Measurements from ENCODE around the gene SERPINH1.

Gene SERPINH1

DNA sequence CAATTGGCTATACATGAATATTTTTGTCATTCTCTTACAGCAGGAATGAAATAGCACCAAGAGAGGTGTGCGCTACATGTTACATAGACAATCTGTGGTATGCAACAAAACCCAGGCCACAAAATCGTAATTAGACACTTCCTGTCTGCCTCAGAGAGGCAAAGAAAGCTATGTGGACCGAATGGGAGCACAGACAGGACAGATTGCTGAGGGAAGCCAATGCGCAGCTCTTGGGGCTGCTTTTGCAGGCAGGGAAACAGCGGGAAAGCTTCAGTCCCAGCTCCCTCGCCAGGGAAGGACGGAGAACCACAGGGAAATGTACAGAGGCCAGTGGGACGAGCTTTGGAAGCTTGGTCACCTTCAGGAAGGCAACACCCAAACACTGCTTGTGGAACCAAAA lies 40.9 kb downstream of the SERPINH1 start:
- DNase-seq, result no peak

DNA sequence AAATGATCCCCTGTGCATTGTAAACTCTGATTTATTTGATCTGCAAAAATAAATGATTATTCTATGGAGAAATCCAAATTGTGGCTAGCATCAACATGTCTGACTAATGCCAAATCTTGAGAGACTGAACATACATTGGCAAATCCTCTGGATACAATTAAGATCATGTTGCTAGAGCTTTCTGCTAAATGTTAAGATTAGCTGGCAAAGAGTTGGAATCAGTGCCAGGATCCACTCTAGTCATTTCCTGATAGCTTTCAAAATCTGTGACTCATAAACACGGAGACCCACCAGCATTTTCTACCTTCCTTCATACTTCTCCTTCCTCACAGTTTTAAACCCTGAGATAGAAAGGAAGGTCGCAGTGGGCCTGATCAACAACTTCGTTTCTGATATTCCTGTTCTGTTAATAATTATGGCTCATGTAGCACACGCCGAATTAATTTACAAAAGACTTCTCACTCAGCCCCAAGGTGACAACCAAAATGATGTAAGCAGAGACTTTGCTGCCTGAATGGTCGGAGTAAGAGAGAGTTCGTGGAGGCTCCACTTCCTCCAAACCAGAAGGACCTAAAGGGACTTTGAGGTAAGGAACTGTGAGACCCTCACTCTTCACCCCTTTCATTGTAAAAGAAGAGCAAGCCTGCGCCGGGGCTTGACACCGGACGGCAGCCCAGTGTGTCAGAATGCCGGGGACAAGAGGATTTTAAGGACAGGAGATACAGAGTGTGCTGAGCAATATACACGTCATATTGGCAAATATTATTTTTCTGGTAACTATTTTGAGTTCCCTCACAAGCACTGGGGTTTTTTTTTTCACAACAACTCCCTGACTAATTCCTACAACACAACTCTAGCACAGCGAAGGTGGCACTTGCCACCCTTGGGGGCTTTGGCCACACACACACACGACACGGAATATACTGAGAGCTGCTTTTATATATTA lies 42.0 kb downstream of the SERPINH1 start:
- no peak for DNase-seq

DNA sequence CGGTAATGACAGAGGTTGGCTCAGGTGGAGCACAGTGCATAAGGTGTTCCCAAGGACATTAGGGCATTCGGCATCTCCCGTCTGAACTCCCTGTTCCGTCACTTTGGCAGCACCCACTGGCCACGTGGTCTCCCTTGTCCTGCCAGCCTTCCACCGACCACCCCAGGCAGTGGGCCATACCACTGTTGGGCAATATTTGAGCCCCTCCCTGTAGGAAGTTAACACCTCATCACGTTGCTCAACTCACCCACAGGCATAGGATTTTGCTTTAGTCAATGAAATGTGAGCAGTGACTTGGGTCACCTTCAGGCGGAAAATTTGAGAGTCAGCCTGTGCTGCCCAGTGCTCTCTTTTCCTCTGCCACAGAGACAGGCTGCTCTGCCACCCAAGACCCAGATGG lies 44.0 kb downstream of the SERPINH1 start:
- DNase-seq, result no peak

DNA sequence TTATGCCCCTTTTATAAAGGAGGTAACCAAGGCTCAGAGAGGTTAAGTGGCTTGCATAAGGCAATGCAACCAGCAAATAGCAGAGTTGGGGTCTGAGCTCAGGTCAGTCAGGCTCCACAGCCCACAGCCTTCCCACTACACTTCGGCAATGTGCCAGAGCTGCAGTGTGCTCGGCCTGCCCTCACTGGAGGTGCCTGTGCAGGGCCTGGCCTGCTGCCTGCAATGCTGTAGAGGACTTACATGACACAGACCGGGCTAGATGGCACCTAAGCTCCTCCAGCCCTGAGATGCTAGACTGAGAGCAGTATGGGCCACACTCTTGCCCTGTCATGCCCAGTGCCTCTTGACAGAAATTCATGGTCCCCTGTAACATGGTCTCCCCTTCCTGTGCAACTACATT lies 49.8 kb downstream of the SERPINH1 start:
- no peak for DNase-seq

DNA sequence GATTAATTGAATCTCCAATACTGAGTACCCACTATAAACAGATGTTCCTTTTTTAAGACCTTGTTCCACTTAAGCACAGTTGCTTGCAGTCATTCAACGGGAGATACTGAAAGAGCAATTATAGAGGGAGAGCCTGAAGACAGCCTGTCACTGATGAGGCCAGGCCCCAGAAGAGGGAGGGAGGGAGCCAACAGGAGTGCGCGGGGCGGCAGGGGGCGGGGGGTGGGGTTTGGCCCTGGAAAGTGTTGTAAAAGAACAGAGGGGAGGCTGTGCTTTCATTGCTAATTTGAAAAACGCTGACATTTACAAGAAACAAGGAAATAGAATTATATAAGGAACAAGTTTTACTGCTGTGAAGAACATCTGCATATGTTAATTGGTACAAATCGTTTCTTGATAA lies 53.7 kb downstream of the SERPINH1 start:
- no peak for DNase-seq

DNA sequence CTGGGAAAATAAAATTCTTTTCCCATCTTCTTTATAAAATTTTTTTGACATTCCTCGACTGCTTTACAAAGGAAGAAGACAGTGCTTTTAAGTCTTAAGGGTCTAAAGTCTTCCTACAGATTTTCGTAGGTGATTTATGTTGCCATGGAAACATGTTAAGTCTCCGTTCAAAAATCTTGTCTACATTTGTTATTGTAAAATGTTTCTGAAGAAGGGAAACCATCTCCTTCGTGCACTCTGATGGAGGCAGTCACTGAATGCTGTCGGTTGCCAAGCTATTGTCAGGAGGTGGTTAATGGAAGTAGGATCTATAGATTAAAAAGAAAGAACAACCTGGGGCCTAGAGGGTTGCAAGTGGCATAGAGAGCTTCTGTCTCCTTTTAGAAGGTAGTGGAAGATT lies 54.2 kb downstream of the SERPINH1 start:
- no peak for DNase-seq

Data from NCI-H2081 (cell line).